Measurements from ENCODE around the gene CAMK1D.

The CAMK1D gene

GRCh38 chr10:12602521-12602920 is 253.2 kb downstream of the CAMK1D start:
- no peak for DNase-seq (ENCODE audit: low read depth)
- no peak for TF ChIP-seq CTCF (IDR thresholded peaks at IDR 0.05; ENCODE audit: insufficient read depth, low read depth, low read length, missing control alignments)
- H3K4me3 ChIP-seq (ENCODE audit: low read depth, low read length) = no peak overlapping the region

DNA sequence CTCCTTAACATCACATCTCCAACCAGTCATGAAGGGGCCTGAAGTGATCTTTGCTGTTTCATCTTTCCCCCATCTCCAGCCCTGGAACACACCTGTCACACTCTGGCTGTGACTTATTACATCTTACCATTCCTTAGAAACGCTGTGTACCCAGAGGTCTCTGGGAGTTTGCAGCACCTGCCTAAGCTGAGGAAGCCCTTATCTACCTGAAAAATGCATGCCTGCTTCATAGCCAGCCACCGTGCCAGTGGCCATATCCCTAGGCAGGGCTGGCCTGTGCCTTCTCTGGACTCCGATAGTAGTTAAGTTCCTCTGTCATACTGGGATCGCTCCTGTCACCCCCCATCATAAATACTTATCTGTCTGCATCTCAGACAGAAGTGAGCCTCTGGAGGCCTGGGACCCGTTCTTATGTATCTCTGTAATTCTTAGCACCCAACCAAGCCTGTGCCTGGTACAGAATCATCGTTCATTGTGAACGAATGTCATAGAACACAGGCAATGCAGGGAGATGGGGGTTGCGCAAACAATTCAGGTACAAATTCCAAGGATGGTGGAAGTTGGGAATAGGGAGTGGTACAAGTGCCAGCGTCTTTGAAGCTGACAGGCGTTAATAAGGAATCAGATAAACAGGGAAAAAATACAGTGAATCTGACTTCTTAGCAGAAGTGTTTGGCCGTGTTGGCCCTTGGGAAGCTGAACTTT is 254.6 kb downstream of the CAMK1D start:
- no peak for TF ChIP-seq CTCF (IDR thresholded peaks at IDR 0.05; ENCODE audit: insufficient read depth, low read depth, low read length, missing control alignments)
- DNase-seq (ENCODE audit: low read depth) = no peak

GRCh38 chr10:12605580-12606405 is 256.4 kb downstream of the CAMK1D start:
- TF ChIP-seq CTCF (IDR thresholded peaks at IDR 0.05; ENCODE audit: insufficient read depth, low read depth, low read length, missing control alignments) = no peak
- H3K4me3 ChIP-seq (ENCODE audit: low read depth, low read length) = no peak overlapping the region
- DNase-seq (ENCODE audit: low read depth) = no peak

More for the DNA sequence above, 254.6 kb downstream of the CAMK1D start:
- H3K4me3 ChIP-seq (ENCODE audit: low read depth, low read length) = no peak overlapping the region

- no peak for DNase-seq (ENCODE audit: low read depth)
- H3K4me3 ChIP-seq (ENCODE audit: low read depth, low read length) = no peak overlapping the region
- no peak for TF ChIP-seq CTCF (IDR thresholded peaks at IDR 0.05; ENCODE audit: insufficient read depth, low read depth, low read length, missing control alignments)
These were observed 257.1 kb downstream of the CAMK1D start for GRCh38 chr10:12606461-12606860.

- H3K4me3 ChIP-seq (ENCODE audit: low read depth, low read length) = no peak overlapping the region
- TF ChIP-seq CTCF (IDR thresholded peaks at IDR 0.05; ENCODE audit: insufficient read depth, low read depth, low read length, missing control alignments) = no peak
- DNase-seq (ENCODE audit: low read depth) = no peak
These were observed 259.4 kb downstream of the CAMK1D start for GRCh38 chr10:12608761-12609160.

GRCh38 chr10:12609435-12609834 is 260.1 kb downstream of the CAMK1D start:
- DNase-seq (ENCODE audit: low read depth) = no peak
- TF ChIP-seq CTCF (IDR thresholded peaks at IDR 0.05; ENCODE audit: insufficient read depth, low read depth, low read length, missing control alignments) = no peak

More at GRCh38 chr10:12609435-12609834, 260.1 kb downstream of the CAMK1D start:
- no peak overlapping the region for H3K4me3 ChIP-seq (ENCODE audit: low read depth, low read length)
